GM23338 (cell line): ENCODE data around the gene DPYSL5. TPM values are rescaled to one million over a fixed set of nuclear protein-coding genes. Genes with fewer than 3 reads are reported as not detected.

Source experiments
- ATAC-seq: fragments of 200-7000 bp; cut with Tn5 transposase; 3 replicates; pipeline ENCODE4 v1.9.1; 2020
- DNase-seq: peaks from one replicate; pipeline ENCODE4 v3.0.0-alpha.2; 2015; ENCODE audit warnings: low spot score
- H2AFZ ChIP-seq: fragments of 200-600 bp; sonication (generic); 2 replicates; pipeline ENCODE4 v1.8.0; 2016; ENCODE audit warnings: antibody characterized with exemption, mild to moderate bottlenecking, moderate library complexity
- H3F3A ChIP-seq: fragments of 200-600 bp; sonication (generic); replicated peaks from 2 replicates; pipeline ENCODE4 v1.8.0; 2017; ENCODE audit warnings: antibody characterized with exemption, mixed run types, low read depth
- H3K27ac ChIP-seq: fragments of 200-600 bp; sonication (generic); 2 replicates; pipeline ENCODE4 v1.6.1; 2016; ENCODE audit warnings: low read depth
- H3K27me3 ChIP-seq: fragments of 200-600 bp; sonication (generic); 2 replicates; pipeline ENCODE4 v1.8.0; 2016; ENCODE audit warnings: mild to moderate bottlenecking, mixed run types, moderate library complexity; ENCODE audit not compliant: insufficient read depth
- H3K36me3 ChIP-seq: fragments of 200-600 bp; sonication (generic); 2 replicates; pipeline ENCODE4 v1.8.0; 2016; ENCODE audit warnings: mild to moderate bottlenecking; ENCODE audit not compliant: insufficient read depth
- H3K4me1 ChIP-seq: fragments of 200-600 bp; sonication (generic); 2 replicates; pipeline ENCODE4 v1.8.0; 2016; ENCODE audit warnings: mild to moderate bottlenecking, moderate library complexity; ENCODE audit not compliant: insufficient read depth
- H3K4me2 ChIP-seq: fragments of 200-600 bp; sonication (generic); 2 replicates; pipeline ENCODE4 v1.7.1; 2017; ENCODE audit warnings: mixed run types
- H3K4me3 ChIP-seq: fragments of 200-600 bp; sonication (generic); 2 replicates; pipeline ENCODE4 v1.6.1; 2016; ENCODE audit warnings: mixed run types
- H3K79me2 ChIP-seq: fragments of 200-600 bp; sonication (generic); replicated peaks from 2 replicates; pipeline ENCODE4 v1.8.0; 2017; ENCODE audit warnings: mild to moderate bottlenecking; ENCODE audit not compliant: insufficient read depth
- H3K9me2 ChIP-seq: fragments of 200-600 bp; sonication (generic); 2 replicates; pipeline ENCODE4 v1.8.0; 2017; ENCODE audit not compliant: insufficient read depth
- H4K20me1 ChIP-seq: fragments of 200-600 bp; sonication (generic); replicated peaks from 2 replicates; pipeline ENCODE4 v1.8.0; 2017; ENCODE audit warnings: mild to moderate bottlenecking; ENCODE audit not compliant: insufficient read depth
- H3K27ac Mint-ChIP-seq: 2 replicates; pipeline ENCODE4 v1.8.0; 2020; ENCODE audit warnings: inconsistent platforms, mild to moderate bottlenecking, moderate library complexity, mixed read lengths
- H3K27me3 Mint-ChIP-seq: 3 replicates; pipeline ENCODE4 v1.8.0; 2022; ENCODE audit warnings: low read depth, mild to moderate bottlenecking, moderate library complexity, mixed read lengths, inconsistent platforms; ENCODE audit not compliant: insufficient read depth, poor library complexity
- H3K36me3 Mint-ChIP-seq: 3 replicates; pipeline ENCODE4 v1.8.0; 2021; ENCODE audit warnings: low read depth, mild to moderate bottlenecking, inconsistent platforms, moderate library complexity, mixed read lengths
- H3K4me1 Mint-ChIP-seq: 3 replicates; pipeline ENCODE4 v1.8.0; 2020; ENCODE audit warnings: mild to moderate bottlenecking, inconsistent platforms, mixed read lengths
- H3K4me3 Mint-ChIP-seq: 3 replicates; pipeline ENCODE4 v1.8.0; 2021; ENCODE audit warnings: moderate library complexity, mild to moderate bottlenecking, inconsistent platforms, mixed read lengths
- H3K9me3 Mint-ChIP-seq: 3 replicates; pipeline ENCODE4 v1.8.0; 2020; ENCODE audit warnings: moderate library complexity, mild to moderate bottlenecking, inconsistent platforms, mixed read lengths
- CTCF ChIP-seq, 2 experiments: fragments of 200-600 bp in 1 of 2; sonication (generic) in 1 of 2; conservative IDR thresholded peaks; 2 replicates each; pipeline versions ENCODE4 v1.5.1 to v1.6.1; 2016 to 2017; ENCODE audit warnings: antibody characterized with exemption in 2 of 2, low read depth in 2 of 2, mild to moderate bottlenecking in 2 of 2, moderate library complexity in 1 of 2
- ETS1 ChIP-seq: IDR thresholded peaks from 2 replicates; pipeline ENCODE4 v1.6.1; 2016; ENCODE audit warnings: antibody characterized with exemption
- EZH2 ChIP-seq: fragments of 200-600 bp; sonication (generic); IDR thresholded peaks from one replicate; pipeline ENCODE4 v1.8.0; 2017; ENCODE audit warnings: antibody characterized with exemption, mild to moderate bottlenecking, low read depth; ENCODE audit not compliant: unreplicated experiment
- JUNB ChIP-seq: IDR thresholded peaks from one replicate; pipeline ENCODE4 v1.6.1; 2016; ENCODE audit warnings: antibody characterized with exemption; ENCODE audit not compliant: unreplicated experiment
- POLR2AphosphoS5 ChIP-seq: IDR thresholded peaks from 2 replicates; pipeline ENCODE4 v1.6.1; 2016; ENCODE audit warnings: antibody characterized with exemption, low read depth
- REST ChIP-seq: IDR thresholded peaks from one replicate; pipeline ENCODE4 v1.6.1; 2018; ENCODE audit warnings: antibody characterized with exemption; ENCODE audit not compliant: unreplicated experiment
- STAT1 ChIP-seq: IDR thresholded peaks from one replicate; pipeline ENCODE4 v1.6.1; 2016; ENCODE audit warnings: antibody characterized with exemption; ENCODE audit not compliant: unreplicated experiment
- long read RNA-seq: library from polyadenylated mRNA; unstranded; transcript quantifications from one replicate; pipeline ENCODE4 v2.0.0, GENCODE V29; 2020; ENCODE audit not compliant: unreplicated experiment
- polyA plus RNA-seq: library from polyadenylated mRNA; unstranded; fragments of >200 nt; fragmentation: Nextera tagmentation; extraction: Ambion mirVana; gene quantifications from 2 replicates; pipeline ENCODE4 v1.2.1, GENCODE V29; 2016
- total RNA-seq: library from RNA; depleted of rRNA; stranded (reverse); fragments of >200 nt; shearing (Covaris generic); gene quantifications from 2 replicates; pipeline ENCODE4 v1.2.3, GENCODE V29; 2014; rRNA removed

The DPYSL5 gene
- total RNA-seq (8.1 and 10.3 TPM in 2 replicates), polyA plus RNA-seq (2.6 and 3.1 TPM in 2 replicates)
- long read RNA-seq, full-length matches to known transcripts = 4 of 7 reads
- long read RNA-seq, partial matches to known transcripts = 2 of 7 reads
- long read RNA-seq, other reads (novel, unspliced or antisense) = 1 of 7 reads

GRCh38 chr2:26847655-26848335 is at the start of gene DPYSL5:
TSS of gene DPYSL5 (plus strand) at chr2:26848132. CDS start at chr2:26898500, 50,368 bp downstream.
- H3K9me2 ChIP-seq = no peaks in the 10 kb centered on the region
- TF ChIP-seq ETS1 (peak; percentile 65; the same call in 1 of the 2 replicates), STAT1 (no peak), REST (no peak), CTCF (conservative IDR thresholded peaks at IDR 0.05; ENCODE audit: low read depth in 2 of 2) (no peak), POLR2AphosphoS5 (no peak)
- peaks cover 79% of the 10 kb centered on the region for H3K27me3 ChIP-seq
- no peak within 1 kb of the TSS for H3K27ac Mint-ChIP-seq
- H3K4me1 ChIP-seq = peaks cover 8% of the 10 kb centered on the region
- no peak within 1 kb of the TSS for H3K27ac ChIP-seq
- H3K9me3 Mint-ChIP-seq = no peaks in the 10 kb centered on the region
- H3K4me3 ChIP-seq = peak within 1 kb of the TSS; percentile 82
- H3K36me3 ChIP-seq = no peaks in the 10 kb centered on the region
- 0 out of 2 replicates have a peak, but pooled peaks cover 5% of the 10 kb centered on the region for H3F3A ChIP-seq
- peaks cover 6% of the 10 kb centered on the region for H3K4me1 Mint-ChIP-seq
- no peaks in the 10 kb centered on the region for H3K79me2 ChIP-seq
- ATAC-seq (peak; percentile 62), DNase-seq (peak; percentile 94)
- no peaks in the 10 kb centered on the region for H3K36me3 Mint-ChIP-seq
- H3K4me2 ChIP-seq = peak within 1 kb of the TSS; percentile 96
- peaks cover 16% of the 10 kb centered on the region for H4K20me1 ChIP-seq
- peaks cover 54% of the 10 kb centered on the region for H3K27me3 Mint-ChIP-seq
- peak within 1 kb of the TSS; percentile 93 for H2AFZ ChIP-seq
- peak within 1 kb of the TSS; percentile 81 for H3K4me3 Mint-ChIP-seq

- peaks cover 3% of the 10 kb centered on the region; the same call in 1 of the 2 replicates for H3K9me2 ChIP-seq
- no peak overlapping the region for H3K27ac ChIP-seq
- no peak overlapping the region for H2AFZ ChIP-seq
- no peaks in the 10 kb centered on the region for H3F3A ChIP-seq
- peaks cover 1% of the 10 kb centered on the region for H3K27me3 Mint-ChIP-seq
- H3K9me3 Mint-ChIP-seq = no peaks in the 10 kb centered on the region
- H3K4me3 ChIP-seq = no peak overlapping the region
- no peaks in the 10 kb centered on the region for H3K4me1 ChIP-seq
- no peak overlapping the region for H3K4me3 Mint-ChIP-seq
- H3K79me2 ChIP-seq = no peaks in the 10 kb centered on the region
- H4K20me1 ChIP-seq = no peaks in the 10 kb centered on the region
- H3K4me2 ChIP-seq = no peak overlapping the region
- H3K36me3 Mint-ChIP-seq = peaks cover 18% of the 10 kb centered on the region; the same call in 2 of the 3 replicates
- no peaks in the 10 kb centered on the region for H3K4me1 Mint-ChIP-seq
- no peak overlapping the region for H3K27ac Mint-ChIP-seq
- H3K27me3 ChIP-seq = no peaks in the 10 kb centered on the region
- ATAC-seq (no peak), DNase-seq (no peak)
- peaks cover 5% of the 10 kb centered on the region for H3K36me3 ChIP-seq
- TF ChIP-seq POLR2AphosphoS5 = no peak
- no peak for TF ChIP-seq JUNB
- TF ChIP-seq REST = no peak
- TF ChIP-seq EZH2 = no peak
- TF ChIP-seq CTCF (conservative IDR thresholded peaks at IDR 0.05; ENCODE audit: low read depth in 2 of 2) = no peak
- TF ChIP-seq ETS1 = no peak
- TF ChIP-seq STAT1 = no peak
Observed at GRCh38 chr2:26801328-26801727, 46.6 kb upstream of the DPYSL5 start.
